A549 (cell line): Measurements from ENCODE around the gene UBTD2.

ENCODE experiments used
- CTCF ChIP-seq: fragments of >200 bp; sonication (Bioruptor Twin); formaldehyde crosslinking; IDR thresholded peaks from 3 replicates; pipeline ENCODE4 v1.5.1; 2016
- HOXA7 ChIP-seq: fragments of 250-450 bp; sonication (Bioruptor Pico); IDR thresholded peaks from 2 replicates; pipeline ENCODE4 v1.5.0; 2020; ENCODE audit warnings: mild to moderate bottlenecking, moderate library complexity
- PHF8 ChIP-seq: fragments of 200-600 bp; sonication (generic); IDR thresholded peaks from 2 replicates; pipeline ENCODE4 v1.6.1; 2016; ENCODE audit warnings: low read depth, mild to moderate bottlenecking, antibody characterized with exemption, moderate library complexity, borderline replicate concordance
- USF2 ChIP-seq: fragments of 450-650 bp; IDR thresholded peaks from 2 replicates; pipeline ENCODE4 v1.6.1; 2014; ENCODE audit warnings: antibody characterized with exemption

GRCh38 chr5:172178301-172178987 is 105.1 kb downstream of the UBTD2 start:
- TF ChIP-seq PHF8 (no peak), HOXA7 (CRISPR knock-in tag) (no peak), CTCF (no peak), USF2 (no peak)
